Measurements from ENCODE around the gene EIPR1.

The EIPR1 gene

GRCh38 chr2:3253913-3254441 is 123.6 kb downstream of the EIPR1 start:
- Mint-ChIP-seq H3K9me3 (peaks cover 15% of the 10 kb centered on the region), H3K4me3 (no peak overlapping the region), H3K4me1 (no peaks in the 10 kb centered on the region), H3K27ac (no peak overlapping the region), H3K27me3 (no peaks in the 10 kb centered on the region), H3K36me3 (peaks cover 44% of the 10 kb centered on the region)
- CTCF ChIA-PET: interaction anchor here (1.0 kb wide), 1 partner anchor 13 kb away, joined by 4 read pairs; no protein-coding TSS in a partner anchor
- no peak for DNase-seq

DNA sequence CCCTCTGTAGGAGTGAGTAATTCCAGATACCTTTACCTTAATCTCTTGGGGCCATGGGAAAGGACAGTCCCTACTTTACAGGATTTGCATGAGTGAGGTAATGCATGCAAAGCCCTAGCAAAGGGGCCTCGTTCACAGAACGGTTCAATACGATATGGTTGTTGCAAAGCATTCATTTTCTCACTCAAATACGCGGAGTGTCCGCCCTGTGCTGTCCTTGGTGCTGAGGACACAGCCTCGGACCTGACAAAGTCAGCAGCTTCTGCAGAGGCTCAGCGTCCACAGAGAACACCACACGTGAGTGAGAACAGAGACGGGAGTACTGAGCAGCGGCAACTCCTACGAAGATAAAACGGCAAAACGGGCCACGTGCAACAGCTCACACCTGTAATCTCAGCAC is 125.7 kb downstream of the EIPR1 start:
- Mint-ChIP-seq H3K9me3 (peaks cover 18% of the 10 kb centered on the region), H3K4me1 (no peaks in the 10 kb centered on the region), H3K36me3 (peaks cover 54% of the 10 kb centered on the region), H3K27me3 (no peaks in the 10 kb centered on the region), H3K4me3 (no peak overlapping the region), H3K27ac (no peak overlapping the region)
- no peak for DNase-seq
- CTCF ChIA-PET: no interaction called here

GRCh38 chr2:3249476-3249962 is 128.1 kb downstream of the EIPR1 start:
- peaks cover 53% of the 10 kb centered on the region for H3K36me3 Mint-ChIP-seq
- H3K4me3 Mint-ChIP-seq: no peak overlapping the region
- no peak overlapping the region for H3K27ac Mint-ChIP-seq
- no peaks in the 10 kb centered on the region for H3K4me1 Mint-ChIP-seq
- CTCF ChIA-PET: interaction anchor here (1.5 kb wide), 1 partner anchor 13 kb away, joined by 3 read pairs; no protein-coding TSS in a partner anchor
- no peaks in the 10 kb centered on the region for H3K27me3 Mint-ChIP-seq
- no peak for DNase-seq
- H3K9me3 Mint-ChIP-seq: peaks cover 18% of the 10 kb centered on the region

GRCh38 chr2:3248754-3249475 is 128.7 kb downstream of the EIPR1 start:
- Mint-ChIP-seq H3K9me3 (peaks cover 18% of the 10 kb centered on the region), H3K27ac (no peak overlapping the region), H3K4me1 (peaks cover 3% of the 10 kb centered on the region), H3K4me3 (no peak overlapping the region), H3K36me3 (peaks cover 47% of the 10 kb centered on the region), H3K27me3 (no peaks in the 10 kb centered on the region)
- no peak for DNase-seq
- CTCF ChIA-PET: interaction anchor here (1.5 kb wide), 1 partner anchor 12 kb away, joined by 3 read pairs; no protein-coding TSS in a partner anchor

- H3K36me3 Mint-ChIP-seq: peaks cover 38% of the 10 kb centered on the region
- peaks cover 16% of the 10 kb centered on the region for H3K9me3 Mint-ChIP-seq
- CTCF ChIA-PET: no interaction called here
- no peak overlapping the region for H3K4me3 Mint-ChIP-seq
- peaks cover 18% of the 10 kb centered on the region for H3K4me1 Mint-ChIP-seq
- no peak for DNase-seq
- no peak overlapping the region for H3K27ac Mint-ChIP-seq
- H3K27me3 Mint-ChIP-seq: no peaks in the 10 kb centered on the region
Measured at GRCh38 chr2:3246928-3247714, 130.5 kb downstream of the EIPR1 start.

- CTCF ChIA-PET: no interaction called here
- DNase-seq: no peak
- Mint-ChIP-seq H3K9me3 (peaks cover 16% of the 10 kb centered on the region), H3K4me3 (no peak overlapping the region), H3K27ac (no peak overlapping the region), H3K4me1 (peaks cover 25% of the 10 kb centered on the region), H3K36me3 (peaks cover 31% of the 10 kb centered on the region), H3K27me3 (no peaks in the 10 kb centered on the region)
Measured at GRCh38 chr2:3246406-3246805, 131.2 kb downstream of the EIPR1 start.

GRCh38 chr2:3244486-3244885 is 133.1 kb downstream of the EIPR1 start:
- peaks cover 19% of the 10 kb centered on the region for H3K36me3 Mint-ChIP-seq
- CTCF ChIA-PET: no interaction called here
- H3K9me3 Mint-ChIP-seq: peaks cover 8% of the 10 kb centered on the region
- no peak overlapping the region for H3K4me3 Mint-ChIP-seq
- DNase-seq: no peak
- H3K27ac Mint-ChIP-seq: no peak overlapping the region
- no peaks in the 10 kb centered on the region for H3K27me3 Mint-ChIP-seq
- H3K4me1 Mint-ChIP-seq: peaks cover 25% of the 10 kb centered on the region

- CTCF ChIA-PET: no interaction called here
- Mint-ChIP-seq H3K4me1 (peaks cover 25% of the 10 kb centered on the region), H3K36me3 (peaks cover 12% of the 10 kb centered on the region), H3K9me3 (peaks cover 2% of the 10 kb centered on the region), H3K27ac (no peak overlapping the region), H3K4me3 (no peak overlapping the region), H3K27me3 (no peaks in the 10 kb centered on the region)
- no peak for DNase-seq
Measured at GRCh38 chr2:3243804-3244203, 133.8 kb downstream of the EIPR1 start.

DNA sequence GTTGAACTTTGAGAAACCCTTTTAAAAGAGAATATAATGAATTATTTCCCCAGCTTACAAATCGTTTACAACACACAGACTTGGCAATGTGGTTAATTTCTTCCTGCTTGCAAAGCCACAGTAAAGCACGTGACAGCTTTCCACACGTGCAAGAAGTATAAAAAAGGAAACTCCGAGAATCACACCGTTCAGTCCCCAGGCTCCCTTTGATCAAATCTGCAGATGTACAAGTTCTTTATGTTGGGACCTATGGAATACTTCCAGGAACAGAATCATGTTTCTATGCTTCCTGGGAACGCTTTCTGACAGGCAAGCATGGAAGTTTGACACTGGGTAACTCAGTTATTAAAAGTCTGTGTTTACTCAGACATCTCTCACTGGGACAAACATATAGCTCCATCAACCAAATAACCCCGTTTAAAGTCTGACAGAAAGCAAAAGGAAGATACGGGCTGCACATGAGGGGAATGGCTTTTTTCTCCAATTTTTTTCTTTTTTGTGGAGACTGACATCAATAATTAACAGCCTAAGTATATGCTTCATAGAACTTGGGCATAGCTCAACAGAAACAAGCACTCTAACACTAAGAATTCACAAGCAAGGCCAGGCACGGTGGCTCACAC is 134.8 kb downstream of the EIPR1 start:
- H3K27me3 Mint-ChIP-seq: no peaks in the 10 kb centered on the region
- no peaks in the 10 kb centered on the region for H3K9me3 Mint-ChIP-seq
- CTCF ChIA-PET: no interaction called here
- H3K4me1 Mint-ChIP-seq: peaks cover 25% of the 10 kb centered on the region
- DNase-seq: peak; percentile 59
- H3K4me3 Mint-ChIP-seq: no peak overlapping the region
- H3K27ac Mint-ChIP-seq: peak overlapping the region; percentile 68
- H3K36me3 Mint-ChIP-seq: peaks cover 10% of the 10 kb centered on the region

DNA sequence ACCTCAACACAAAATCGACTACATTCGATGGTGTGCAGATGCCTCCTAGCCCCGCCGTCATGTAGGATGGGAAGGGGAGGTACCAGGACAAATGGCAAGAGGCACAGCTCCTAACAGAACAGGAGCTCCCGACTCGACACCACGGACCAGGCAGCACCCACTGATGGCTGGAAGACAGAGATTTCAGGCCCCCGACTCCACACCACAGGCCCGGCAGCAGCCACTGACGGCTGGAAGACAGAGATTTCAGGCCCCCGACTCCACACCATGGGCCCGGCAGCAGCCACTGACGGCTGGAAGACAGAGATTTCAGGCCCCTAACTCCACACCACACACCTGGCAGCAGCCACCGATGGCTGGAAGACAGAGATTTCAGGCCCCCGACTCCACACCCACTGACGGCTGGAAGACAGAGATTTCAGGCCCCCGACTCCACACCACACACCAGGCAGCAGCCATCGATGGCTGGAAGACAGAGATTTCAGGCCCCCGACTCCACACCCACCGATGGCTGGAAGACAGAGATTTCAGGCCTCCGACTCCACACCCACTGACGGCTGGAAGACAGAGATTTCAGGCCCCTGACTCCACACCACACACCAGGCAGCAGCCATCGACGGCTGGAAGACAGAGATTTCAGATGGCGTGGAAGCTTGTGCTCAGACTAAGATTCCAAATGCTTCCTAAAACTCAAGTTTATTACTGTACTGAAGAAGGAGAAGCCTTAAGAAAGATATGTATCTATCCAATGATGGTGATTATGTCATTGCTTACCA is 135.5 kb downstream of the EIPR1 start:
- no peak overlapping the region for H3K27ac Mint-ChIP-seq
- H3K27me3 Mint-ChIP-seq: no peaks in the 10 kb centered on the region
- H3K9me3 Mint-ChIP-seq: no peaks in the 10 kb centered on the region
- CTCF ChIA-PET: no interaction called here
- H3K4me1 Mint-ChIP-seq: peaks cover 29% of the 10 kb centered on the region
- H3K36me3 Mint-ChIP-seq: peaks cover 6% of the 10 kb centered on the region
- no peak overlapping the region for H3K4me3 Mint-ChIP-seq
- DNase-seq: no peak

GRCh38 chr2:3238951-3239841 is 138.4 kb downstream of the EIPR1 start:
- H3K4me3 Mint-ChIP-seq: no peak overlapping the region
- H3K27ac Mint-ChIP-seq: no peak overlapping the region
- DNase-seq: peak; percentile 38

DNA sequence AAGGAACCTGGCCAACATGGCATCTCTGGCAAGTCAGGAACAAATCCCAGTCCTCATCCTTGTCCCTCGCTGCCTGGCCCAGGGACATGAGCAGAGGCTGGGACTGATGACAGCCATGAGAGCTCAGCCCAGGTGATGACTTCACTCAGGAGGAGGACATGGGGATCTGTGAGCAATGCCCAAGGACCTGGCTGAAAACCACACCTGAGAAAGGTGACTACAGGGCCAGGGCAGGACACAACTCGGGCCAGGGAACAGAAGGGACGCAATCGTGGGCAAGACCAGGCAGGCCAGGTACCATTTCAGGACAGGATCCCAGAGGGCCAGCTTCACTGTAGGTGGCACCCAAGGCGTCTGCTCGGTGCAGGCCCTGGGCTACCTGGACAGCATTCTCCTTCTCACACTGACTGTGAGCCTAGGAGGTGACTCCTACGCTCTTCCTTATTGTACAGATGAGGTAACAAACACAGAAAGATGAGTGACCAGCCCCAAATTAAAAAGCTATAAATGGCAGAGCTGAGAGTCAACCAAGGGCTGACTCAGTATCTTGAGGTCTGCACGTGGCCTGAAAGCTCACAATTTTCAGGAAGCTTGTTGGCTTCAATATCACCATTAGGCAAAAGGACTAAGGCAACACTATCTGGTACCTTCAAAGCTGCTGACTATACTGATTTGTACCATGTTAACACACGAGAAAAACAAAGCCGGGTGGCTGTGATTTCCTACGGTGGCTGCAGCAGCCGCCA is 141.1 kb downstream of the EIPR1 start:
- peaks cover 6% of the 10 kb centered on the region for H3K4me1 Mint-ChIP-seq
- H3K27me3 Mint-ChIP-seq: no peaks in the 10 kb centered on the region
- peak overlapping the region; percentile 6 for H3K27ac Mint-ChIP-seq
- CTCF ChIA-PET: interaction anchor here (0.9 kb wide), 1 partner anchor 13 kb away, joined by 3 read pairs; no protein-coding TSS in a partner anchor
- DNase-seq: no peak
- H3K9me3 Mint-ChIP-seq: no peaks in the 10 kb centered on the region
- H3K4me3 Mint-ChIP-seq: no peak overlapping the region
- peaks cover 12% of the 10 kb centered on the region for H3K36me3 Mint-ChIP-seq

More at GRCh38 chr2:3238951-3239841, 138.4 kb downstream of the EIPR1 start:
- CTCF ChIA-PET: no interaction called here
- Mint-ChIP-seq H3K9me3 (no peaks in the 10 kb centered on the region), H3K36me3 (peaks cover 5% of the 10 kb centered on the region), H3K27me3 (no peaks in the 10 kb centered on the region), H3K4me1 (peaks cover 31% of the 10 kb centered on the region)

Measured in activated naive CD4-positive, alpha-beta T cell treated with anti-CD3 and anti-CD28 coated beads, Interleukin-2, amount 10 ng/mL, durations not matched to agents 7 days and 5 days (primary cell).